NCI-H748 (cell line): ENCODE results near the gene PTAFR.
"Not testable (repeated sequence)": the region's sequence is repeated elsewhere in the genome, so short reads cannot be mapped to it uniquely, and the experiment has no call there.

ENCODE experiments used
- DNase-seq: peaks from one replicate; lab custom pipeline; 2025; ENCODE audit not compliant: unreplicated experiment; lab: John Stamatoyannopoulos, UW

PTAFR gene

GRCh38 chr1:28145728-28146127, 30.8 kb downstream of the PTAFR start:
- DNase-seq: no peak

GRCh38 chr1:28144203-28145135, 32.0 kb downstream of the PTAFR start:
- no peak for DNase-seq

GRCh38 chr1:28143496-28144202, 32.8 kb downstream of the PTAFR start:
- DNase-seq: no peak

- no peak for DNase-seq
Measured at GRCh38 chr1:28141685-28142084, 34.8 kb downstream of the PTAFR start.

- not testable (repeated sequence) for DNase-seq
Measured at GRCh38 chr1:28139866-28140265, 36.6 kb downstream of the PTAFR start.

GRCh38 chr1:28139025-28139712, 37.3 kb downstream of the PTAFR start:
- DNase-seq: no peak

GRCh38 chr1:28136922-28137613, 39.4 kb downstream of the PTAFR start:
- no peak for DNase-seq

- no peak for DNase-seq
Measured at GRCh38 chr1:28136169-28136921, 40.1 kb downstream of the PTAFR start.

GRCh38 chr1:28135371-28136168, 40.9 kb downstream of the PTAFR start:
- DNase-seq: no peak

- DNase-seq: no peak
Measured at GRCh38 chr1:28134651-28135207, 41.8 kb downstream of the PTAFR start.

- DNase-seq: no peak
Measured at GRCh38 chr1:28132171-28133167, 44.0 kb downstream of the PTAFR start.

GRCh38 chr1:28130901-28131300, 45.6 kb downstream of the PTAFR start:
- DNase-seq: no peak

GRCh38 chr1:28129150-28129549, 47.3 kb downstream of the PTAFR start:
- no peak for DNase-seq

GRCh38 chr1:28127617-28128257, 48.8 kb downstream of the PTAFR start:
- no peak for DNase-seq

- DNase-seq: no peak
Measured at GRCh38 chr1:28126783-28127490, 49.6 kb downstream of the PTAFR start.

GRCh38 chr1:28126212-28126611, 50.3 kb downstream of the PTAFR start:
- no peak for DNase-seq

GRCh38 chr1:28123461-28123961, 53.0 kb downstream of the PTAFR start:
- no peak for DNase-seq
